ENCODE results near the gene CREB5. TPM values are rescaled to one million over a fixed set of nuclear protein-coding genes. Genes with fewer than 3 reads are reported as not detected.

The CREB5 gene
- total RNA-seq, 2 donors from 2014 or later, result 0.53 to 2.6 TPM

DNA sequence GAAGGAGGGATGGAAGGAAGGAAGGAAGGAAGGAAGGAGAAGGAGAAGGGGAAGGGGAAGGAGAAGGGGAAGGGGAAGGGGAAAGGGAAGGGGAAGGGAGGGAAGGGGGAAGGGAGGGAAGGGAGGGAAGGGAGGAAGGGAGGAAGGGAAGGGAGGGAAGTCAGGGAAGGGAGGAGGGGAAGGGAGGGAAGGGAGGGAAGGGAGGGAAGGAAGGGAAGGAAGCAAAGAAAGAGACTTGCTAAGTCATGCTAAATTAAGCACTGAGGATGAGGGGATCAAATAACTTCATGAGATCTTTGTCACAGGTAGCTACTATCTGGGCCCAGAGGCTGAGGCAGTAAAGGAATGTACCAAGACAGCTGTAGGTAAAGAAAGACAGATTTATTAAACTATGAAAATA, 429.4 kb downstream of the CREB5 start:
- no peaks in the 10 kb centered on the region for H3K36me3 Mint-ChIP-seq (ENCODE audit: low read depth)
- no peak overlapping the region for H3K27ac ChIP-seq (ENCODE audit: low read depth, low read length)
- H3K27me3 Mint-ChIP-seq (ENCODE audit: insufficient read depth), result peaks cover 15% of the 10 kb centered on the region
- H3K4me3 Mint-ChIP-seq, result no peak overlapping the region
- no peak overlapping the region for H3K4me3 ChIP-seq (ENCODE audit: low read length)
- no peak overlapping the region for H3K9ac ChIP-seq (ENCODE audit: extremely low read depth, low read length, poor library complexity, severe bottlenecking)
- peaks cover 7% of the 10 kb centered on the region for H3K9me3 Mint-ChIP-seq
- peaks cover 31% of the 10 kb centered on the region for H3K4me1 Mint-ChIP-seq
- TF ChIP-seq, protein P1, sequence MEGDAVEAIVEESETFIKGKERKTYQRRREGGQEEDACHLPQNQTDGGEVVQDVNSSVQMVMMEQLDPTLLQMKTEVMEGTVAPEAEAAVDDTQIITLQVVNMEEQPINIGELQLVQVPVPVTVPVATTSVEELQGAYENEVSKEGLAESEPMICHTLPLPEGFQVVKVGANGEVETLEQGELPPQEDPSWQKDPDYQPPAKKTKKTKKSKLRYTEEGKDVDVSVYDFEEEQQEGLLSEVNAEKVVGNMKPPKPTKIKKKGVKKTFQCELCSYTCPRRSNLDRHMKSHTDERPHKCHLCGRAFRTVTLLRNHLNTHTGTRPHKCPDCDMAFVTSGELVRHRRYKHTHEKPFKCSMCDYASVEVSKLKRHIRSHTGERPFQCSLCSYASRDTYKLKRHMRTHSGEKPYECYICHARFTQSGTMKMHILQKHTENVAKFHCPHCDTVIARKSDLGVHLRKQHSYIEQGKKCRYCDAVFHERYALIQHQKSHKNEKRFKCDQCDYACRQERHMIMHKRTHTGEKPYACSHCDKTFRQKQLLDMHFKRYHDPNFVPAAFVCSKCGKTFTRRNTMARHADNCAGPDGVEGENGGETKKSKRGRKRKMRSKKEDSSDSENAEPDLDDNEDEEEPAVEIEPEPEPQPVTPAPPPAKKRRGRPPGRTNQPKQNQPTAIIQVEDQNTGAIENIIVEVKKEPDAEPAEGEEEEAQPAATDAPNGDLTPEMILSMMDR (conservative IDR thresholded peaks at IDR 0.05), result no peak
- H3K36me3 ChIP-seq (ENCODE audit: control insufficient read depth, insufficient read depth, low read length), result no peaks in the 10 kb centered on the region
- H3K27ac Mint-ChIP-seq, result no peak overlapping the region
- H3K9me3 ChIP-seq (ENCODE audit: control insufficient read depth, low read length), result peaks cover 7% of the 10 kb centered on the region
- no peaks in the 10 kb centered on the region for H3K27me3 ChIP-seq (ENCODE audit: control insufficient read depth, insufficient read depth, low read length, poor library complexity, severe bottlenecking)
- no peak for DNase-seq
- peaks cover 5% of the 10 kb centered on the region for H3K4me1 ChIP-seq (ENCODE audit: control insufficient read depth, insufficient read depth, low read length)

DNA sequence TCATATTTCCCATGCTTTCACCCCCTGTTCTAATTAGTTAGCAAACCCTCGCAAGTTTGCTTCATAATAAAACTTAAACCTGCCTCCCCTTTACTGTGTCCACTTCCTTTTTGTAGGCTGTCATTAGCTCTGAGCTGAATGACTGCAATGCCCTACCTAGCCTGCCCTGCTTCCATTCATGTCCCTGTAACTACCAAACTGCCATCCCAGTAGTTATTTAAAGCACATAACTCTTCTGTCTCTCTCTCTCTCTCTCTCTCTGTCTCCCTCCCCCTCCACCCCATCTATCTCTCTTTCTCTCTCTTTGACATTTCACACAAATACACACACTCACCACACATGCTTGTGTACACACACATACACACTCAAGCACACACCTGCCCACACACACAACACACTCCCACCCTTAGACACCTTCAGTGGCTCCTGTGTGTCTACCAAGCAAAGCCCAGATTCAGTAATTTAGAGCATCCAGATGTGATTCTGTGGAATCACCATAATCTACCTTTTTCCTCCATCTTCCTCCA, 430.5 kb downstream of the CREB5 start:
- TF ChIP-seq, protein P1 (conservative IDR thresholded peaks at IDR 0.05), result no peak
- H3K9me3 Mint-ChIP-seq, result peaks cover 2% of the 10 kb centered on the region
- H3K36me3 Mint-ChIP-seq (ENCODE audit: low read depth), result no peaks in the 10 kb centered on the region
- no peak overlapping the region for H3K4me3 Mint-ChIP-seq
- H3K27me3 Mint-ChIP-seq (ENCODE audit: insufficient read depth), result peaks cover 17% of the 10 kb centered on the region
- no peaks in the 10 kb centered on the region for H3K36me3 ChIP-seq (ENCODE audit: control insufficient read depth, insufficient read depth, low read length)
- H3K9me3 ChIP-seq (ENCODE audit: control insufficient read depth, low read length), result peaks cover under 1% of the 10 kb centered on the region
- peaks cover 31% of the 10 kb centered on the region for H3K4me1 Mint-ChIP-seq
- WGBS, 2 experiments (ENCODE audit: insufficient coverage in 1 of 2, insufficient read length in 1 of 2), result 88 to 100% methylated on average over 1 of the region's 1 CpG
- H3K4me1 ChIP-seq (ENCODE audit: control insufficient read depth, insufficient read depth, low read length), result peaks cover 5% of the 10 kb centered on the region
- no peaks in the 10 kb centered on the region for H3K27me3 ChIP-seq (ENCODE audit: control insufficient read depth, insufficient read depth, low read length, poor library complexity, severe bottlenecking)
- no peak overlapping the region for H3K27ac Mint-ChIP-seq
- no peak overlapping the region for H3K4me3 ChIP-seq (ENCODE audit: low read length)
- no peak overlapping the region for H3K27ac ChIP-seq (ENCODE audit: low read depth, low read length)
- DNase-seq, result no peak
- no peak overlapping the region for H3K9ac ChIP-seq (ENCODE audit: extremely low read depth, low read length, poor library complexity, severe bottlenecking)

DNA sequence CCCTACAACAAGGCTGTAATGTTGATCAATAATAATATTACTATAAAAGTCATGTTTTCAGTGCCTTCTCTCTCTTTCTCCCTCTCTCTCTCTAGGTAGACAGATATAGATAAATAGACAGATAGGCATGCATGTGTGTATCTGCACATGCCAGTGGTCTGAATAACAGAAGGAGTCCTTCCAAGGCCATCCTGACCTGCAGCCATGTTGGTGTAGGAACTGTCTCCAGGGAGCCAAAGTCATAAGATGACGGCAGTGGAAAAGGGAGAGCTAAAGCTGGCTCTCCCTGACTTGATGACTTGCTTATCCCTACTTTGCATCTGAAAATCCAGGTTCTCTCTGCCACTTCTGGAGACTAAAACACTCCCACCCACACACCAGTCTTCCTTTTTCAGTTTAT, 432.8 kb downstream of the CREB5 start:
- Histone ChIP-seq H3K27me3 (ENCODE audit: control insufficient read depth, insufficient read depth, low read length, poor library complexity, severe bottlenecking) (no peaks in the 10 kb centered on the region), H3K4me3 (ENCODE audit: low read length) (no peak overlapping the region), H3K9ac (ENCODE audit: extremely low read depth, low read length, poor library complexity, severe bottlenecking) (no peak overlapping the region), H3K36me3 (ENCODE audit: control insufficient read depth, insufficient read depth, low read length) (no peaks in the 10 kb centered on the region), H3K4me1 (ENCODE audit: control insufficient read depth, insufficient read depth, low read length) (peaks cover 5% of the 10 kb centered on the region), H3K9me3 (ENCODE audit: control insufficient read depth, low read length) (no peaks in the 10 kb centered on the region), H3K27ac (ENCODE audit: low read depth, low read length) (no peak overlapping the region)
- Mint-ChIP-seq H3K27ac (no peak overlapping the region), H3K36me3 (ENCODE audit: low read depth) (no peaks in the 10 kb centered on the region), H3K4me3 (no peak overlapping the region), H3K4me1 (peaks cover 31% of the 10 kb centered on the region), H3K9me3 (no peaks in the 10 kb centered on the region), H3K27me3 (ENCODE audit: insufficient read depth) (peaks cover 21% of the 10 kb centered on the region)
- TF ChIP-seq, protein P1 (conservative IDR thresholded peaks at IDR 0.05), result no peak
- WGBS, 2 experiments (ENCODE audit: insufficient coverage in 1 of 2, insufficient read length in 1 of 2), result 88 to 100% methylated on average over 1 of the region's 1 CpG
- DNase-seq, result no peak
